Measurements from ENCODE around the gene YRDC.

GRCh38 chr1:37822906-37823815, 15.2 kb upstream of the YRDC start:
- TF ChIP-seq, protein P1, sequence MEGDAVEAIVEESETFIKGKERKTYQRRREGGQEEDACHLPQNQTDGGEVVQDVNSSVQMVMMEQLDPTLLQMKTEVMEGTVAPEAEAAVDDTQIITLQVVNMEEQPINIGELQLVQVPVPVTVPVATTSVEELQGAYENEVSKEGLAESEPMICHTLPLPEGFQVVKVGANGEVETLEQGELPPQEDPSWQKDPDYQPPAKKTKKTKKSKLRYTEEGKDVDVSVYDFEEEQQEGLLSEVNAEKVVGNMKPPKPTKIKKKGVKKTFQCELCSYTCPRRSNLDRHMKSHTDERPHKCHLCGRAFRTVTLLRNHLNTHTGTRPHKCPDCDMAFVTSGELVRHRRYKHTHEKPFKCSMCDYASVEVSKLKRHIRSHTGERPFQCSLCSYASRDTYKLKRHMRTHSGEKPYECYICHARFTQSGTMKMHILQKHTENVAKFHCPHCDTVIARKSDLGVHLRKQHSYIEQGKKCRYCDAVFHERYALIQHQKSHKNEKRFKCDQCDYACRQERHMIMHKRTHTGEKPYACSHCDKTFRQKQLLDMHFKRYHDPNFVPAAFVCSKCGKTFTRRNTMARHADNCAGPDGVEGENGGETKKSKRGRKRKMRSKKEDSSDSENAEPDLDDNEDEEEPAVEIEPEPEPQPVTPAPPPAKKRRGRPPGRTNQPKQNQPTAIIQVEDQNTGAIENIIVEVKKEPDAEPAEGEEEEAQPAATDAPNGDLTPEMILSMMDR (IDR thresholded peaks at IDR 0.05) = no peak
- no peak for TF ChIP-seq POLR2A (IDR thresholded peaks at IDR 0.05)

Data from body of pancreas (tissue), 4 donors.